Sigmoid colon (tissue), 7 donors: ENCODE measurements around the gene TSPOAP1. TPM values are rescaled to one million over a fixed set of nuclear protein-coding genes. Genes with fewer than 3 reads are reported as not detected.
A peak's percentile ranks its signal among the peaks of the same experiment; 100 is the strongest.

Source experiments
- DNase-seq: peaks from one replicate; pipeline ENCODE4 v3.0.0-alpha.2; 2019
- H3K27ac ChIP-seq, 4 donors: fragments of 200-600 bp; sonication (generic); one replicate each; pipeline ENCODE4 v1.5.1; 2016 to 2019; ENCODE audit warnings: mild to moderate bottlenecking in 1 of 4
- H3K27me3 ChIP-seq, 3 donors: fragments of 200-600 bp; sonication (generic); one replicate each; pipeline ENCODE4 v1.5.1; 2019; ENCODE audit warnings: mild to moderate bottlenecking in 1 of 3
- H3K36me3 ChIP-seq, 4 donors: fragments of 200-600 bp; sonication (generic); one replicate each; pipeline ENCODE4 v1.5.1; 2016 to 2019
- H3K4me1 ChIP-seq, 4 donors: fragments of 200-600 bp; sonication (generic); one replicate each; pipeline ENCODE4 v1.5.1; 2017 to 2019
- H3K4me3 ChIP-seq, 4 donors: fragments of 200-600 bp; sonication (generic); one replicate each; pipeline ENCODE4 v1.5.1; 2017 to 2019; ENCODE audit warnings: mild to moderate bottlenecking in 2 of 4, moderate library complexity in 1 of 4
- H3K9me3 ChIP-seq, 4 donors: fragments of 200-600 bp in 3 of 4; sonication (generic) in 3 of 4; one replicate each; pipeline versions ENCODE4 v1.5.1 to v1.6.1; 2013 to 2019
- CTCF ChIP-seq, 4 experiments: fragments of 450-650 bp in 3 of 4; fragments of 200-600 bp in 1 of 4; IDR thresholded peaks; one replicate each; pipeline ENCODE4 v1.5.1; 2016 to 2019; ENCODE audit warnings: antibody characterized with exemption in 4 of 4, mild to moderate bottlenecking in 3 of 4, moderate library complexity in 2 of 4
- EP300 ChIP-seq, 4 donors: sonication (generic); formaldehyde crosslinking; IDR thresholded peaks; one replicate each; pipeline ENCODE4 v1.6.1; 2017; ENCODE audit warnings: antibody characterized with exemption in 4 of 4
- POLR2A ChIP-seq, 2 donors: fragments of 450-650 bp; IDR thresholded peaks; one replicate each; pipeline ENCODE4 v1.6.1; 2016; ENCODE audit warnings: antibody characterized with exemption in 2 of 2, mild to moderate bottlenecking in 2 of 2, moderate library complexity in 2 of 2
- POLR2AphosphoS5 ChIP-seq, 4 donors: sonication (generic); formaldehyde crosslinking; IDR thresholded peaks; one replicate each; pipeline ENCODE4 v1.6.1; 2017; ENCODE audit warnings: antibody characterized with exemption in 4 of 4
- WGBS, 2 donors: extraction: QIAGEN DNeasy Blood & Tissue Kit; methylation state at CpG; one replicate each; pipeline ENCODE4 v1.1.7; 2013; 5-methylcytosine and 5-hydroxymethylcytosine counted together
- intact Hi-C: fragments of 100-400 bp; cut with DNase I; formaldehyde crosslinking; loops from one replicate; pipeline ENCODE4 v1.15.1; 2023
- polyA plus RNA-seq, 3 donors: library from polyadenylated mRNA; stranded (reverse); fragments of 200-250 nt; gene quantifications; one replicate each; pipeline ENCODE4 v1.2.3, GENCODE V29; 2013
- total RNA-seq, 4 donors: library from RNA; depleted of rRNA; stranded (reverse); fragments of >200 nt; gene quantifications; one replicate each; pipeline ENCODE4 v1.1.0, GENCODE V29; 2016
- donor health status: healthy with polysubstance abuse.
- donor health status: Bipolar disorder and iron deficiency.
- donor health status: healthy.

The TSPOAP1 gene
- total and polyA plus RNA-seq, 7 donors, result 0.69 to 28.4 (median 12.5) TPM

DNA sequence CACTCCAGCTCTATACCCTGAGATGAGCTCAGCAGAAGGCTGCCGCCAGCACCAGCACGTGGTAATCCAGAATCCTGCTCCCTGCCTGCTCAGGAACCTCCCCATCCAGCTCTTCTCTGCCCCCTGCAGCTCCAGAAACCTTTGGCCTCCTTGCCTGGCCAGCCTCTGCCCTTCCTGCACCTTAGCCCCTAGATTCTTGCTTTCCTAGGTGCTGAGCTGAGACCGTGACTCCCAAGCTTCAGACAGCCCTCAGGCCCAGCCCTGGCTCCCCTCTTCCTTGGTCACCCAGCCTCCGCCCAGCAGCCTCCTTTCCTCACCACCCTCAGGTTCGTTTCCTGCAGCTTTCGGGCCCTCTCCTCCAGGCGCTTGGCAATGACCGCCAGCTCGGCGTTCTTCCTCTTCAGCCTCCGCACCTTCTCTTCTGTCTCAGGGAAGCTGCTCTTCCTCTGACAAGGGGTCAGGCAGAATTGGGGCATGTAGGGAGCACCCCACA, 2.6 kb downstream of the TSPOAP1 start:
- intact Hi-C loops, result loop anchor here (2.0 kb wide), 1 partner anchor 27 kb away; the partner anchor contains the start of gene SUPT4H1
- peaks cover 0 to 26% (median 22%) of the 10 kb centered on the region in 4 donors for H3K4me1 ChIP-seq
- H3K4me3 ChIP-seq, result no peak overlapping the region
- peaks cover 0 to 6% (median 0%) of the 10 kb centered on the region in 3 donors for H3K27me3 ChIP-seq
- 78 to 81% methylated on average over 11 of the region's 11 CpGs for WGBS, 2 donors
- DNase-seq, result no peak
- no peak overlapping the region for H3K27ac ChIP-seq
- no peaks in the 10 kb centered on the region for H3K9me3 ChIP-seq
- TF ChIP-seq POLR2A (IDR thresholded peaks at IDR 0.05) (no peak), EP300 (IDR thresholded peaks at IDR 0.05) (no peak), POLR2AphosphoS5 (IDR thresholded peaks at IDR 0.05) (no peak), CTCF (IDR thresholded peaks at IDR 0.05) (no peak)
- H3K36me3 ChIP-seq, result peaks cover 0 to 8% (median 0%) of the 10 kb centered on the region in 4 donors

DNA sequence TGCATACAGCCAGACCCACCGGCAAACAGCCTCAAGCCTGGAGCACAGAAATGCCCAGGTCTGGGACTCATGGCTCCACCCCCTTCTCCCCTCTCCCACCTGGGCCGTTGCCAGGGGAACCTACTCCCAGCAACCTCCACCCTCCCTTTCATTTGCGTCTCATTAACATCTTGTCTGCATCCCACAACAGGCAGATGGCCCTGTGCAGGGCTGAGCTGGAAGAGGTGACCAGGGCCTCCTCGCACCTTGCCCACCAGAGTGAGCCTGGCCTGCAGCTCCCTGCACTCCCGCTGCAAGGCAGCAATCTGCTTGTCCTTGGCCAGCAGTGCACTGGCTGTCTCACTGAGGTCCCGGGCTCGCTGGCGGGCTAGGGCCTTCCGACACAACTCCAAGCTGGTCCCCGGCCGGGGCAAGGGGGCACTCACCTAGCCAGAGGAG, 3.3 kb downstream of the TSPOAP1 start:
- Histone ChIP-seq H3K27ac (no peak overlapping the region), H3K4me3 (peak overlapping the region; percentile 60 to 94 (median 73)), H3K27me3 (peaks cover 0 to 6% (median 0%) of the 10 kb centered on the region in 3 donors), H3K4me1 (peaks cover 0 to 26% (median 22%) of the 10 kb centered on the region in 4 donors), H3K36me3 (peaks cover 0 to 8% (median 0%) of the 10 kb centered on the region in 4 donors), H3K9me3 (no peaks in the 10 kb centered on the region)
- intact Hi-C loops, result loop anchor here (2.0 kb wide), 1 partner anchor 27 kb away; the partner anchor contains the start of gene SUPT4H1
- WGBS, 2 donors, result 74 to 83% methylated on average over 11 of the region's 11 CpGs
- no peak for TF ChIP-seq EP300 (IDR thresholded peaks at IDR 0.05)
- TF ChIP-seq POLR2AphosphoS5 (IDR thresholded peaks at IDR 0.05), result no peak
- TF ChIP-seq CTCF (IDR thresholded peaks at IDR 0.05), result no peak
- no peak for TF ChIP-seq POLR2A (IDR thresholded peaks at IDR 0.05)
- DNase-seq, result no peak

GRCh38 chr17:58324409-58325288, 3.9 kb downstream of the TSPOAP1 start:
- peak overlapping the region; percentile 65 to 80 (median 75) for H3K27ac ChIP-seq

DNA sequence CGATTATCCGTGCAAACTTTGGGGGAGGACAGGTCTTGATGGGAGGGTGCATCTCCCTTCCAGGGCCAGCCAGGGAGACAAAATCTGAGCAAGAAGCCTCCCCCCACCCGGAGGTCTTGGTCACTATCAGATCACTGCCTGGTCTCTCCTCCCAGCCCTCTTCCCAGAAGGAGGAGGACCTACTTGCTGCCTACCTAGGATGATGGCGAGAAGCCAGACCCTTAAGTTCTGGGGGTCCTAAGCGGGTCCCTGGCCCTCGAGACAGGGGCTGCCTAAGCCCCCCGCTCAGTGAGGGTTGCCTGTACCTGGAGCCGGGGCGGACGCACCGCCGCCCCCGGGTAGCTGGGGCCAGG, 4.6 kb downstream of the TSPOAP1 start:
- DNase-seq, result no peak
- H3K9me3 ChIP-seq, result no peaks in the 10 kb centered on the region
- H3K27me3 ChIP-seq, result peaks cover 0 to 6% (median 0%) of the 10 kb centered on the region in 3 donors
- TF ChIP-seq CTCF (IDR thresholded peaks at IDR 0.05) (no peak), EP300 (IDR thresholded peaks at IDR 0.05) (no peak), POLR2AphosphoS5 (IDR thresholded peaks at IDR 0.05) (no peak), POLR2A (IDR thresholded peaks at IDR 0.05) (no peak)
- 11 to 33% methylated on average over 13 of the region's 13 CpGs for WGBS, 2 donors
- H3K4me3 ChIP-seq, result peak overlapping the region; percentile 60 to 94 (median 73)
- intact Hi-C loops, result loop anchor here (2.0 to 5.0 kb wide), 4 partner anchors 29 to 188 kb away; partner anchors contain the start of genes MKS1, MTMR4, RNF43 and SUPT4H1
- H3K27ac ChIP-seq, result peak overlapping the region; percentile 65 to 80 (median 75)
- H3K36me3 ChIP-seq, result peaks cover 0 to 8% (median 0%) of the 10 kb centered on the region in 4 donors
- H3K4me1 ChIP-seq, result peaks cover 0 to 26% (median 22%) of the 10 kb centered on the region in 4 donors

More at GRCh38 chr17:58324409-58325288, 3.9 kb downstream of the TSPOAP1 start:
- peaks cover 0 to 26% (median 22%) of the 10 kb centered on the region in 4 donors for H3K4me1 ChIP-seq
- intact Hi-C loops, result loop anchor here (2.0 to 5.0 kb wide), 4 partner anchors 28 to 188 kb away; partner anchors contain the start of genes MKS1, MTMR4, RNF43 and SUPT4H1
- H3K36me3 ChIP-seq, result peaks cover 0 to 8% (median 0%) of the 10 kb centered on the region in 4 donors
- no peak for TF ChIP-seq CTCF (IDR thresholded peaks at IDR 0.05)
- TF ChIP-seq POLR2A (IDR thresholded peaks at IDR 0.05), result no peak
- peak in 1 of 4 donors; percentile 51 for TF ChIP-seq POLR2AphosphoS5 (IDR thresholded peaks at IDR 0.05)
- no peak for TF ChIP-seq EP300 (IDR thresholded peaks at IDR 0.05)
- 5 to 15% methylated on average over 66 of the region's 66 CpGs for WGBS, 2 donors
- H3K9me3 ChIP-seq, result no peaks in the 10 kb centered on the region
- no peak for DNase-seq
- peak overlapping the region; percentile 60 to 94 (median 73) for H3K4me3 ChIP-seq
- H3K27me3 ChIP-seq, result peaks cover 0 to 6% (median 0%) of the 10 kb centered on the region in 3 donors
